Measurements from ENCODE around the gene SPN. TPM values are rescaled to one million over a fixed set of nuclear protein-coding genes. Genes with fewer than 3 reads are reported as not detected.
"Not testable (repeated sequence)": the region's sequence is repeated elsewhere in the genome, so short reads cannot be mapped to it uniquely, and the experiment has no call there.

SPN gene
- total RNA-seq, 1 experiment from 2014 or later: 1.3 TPM

DNA sequence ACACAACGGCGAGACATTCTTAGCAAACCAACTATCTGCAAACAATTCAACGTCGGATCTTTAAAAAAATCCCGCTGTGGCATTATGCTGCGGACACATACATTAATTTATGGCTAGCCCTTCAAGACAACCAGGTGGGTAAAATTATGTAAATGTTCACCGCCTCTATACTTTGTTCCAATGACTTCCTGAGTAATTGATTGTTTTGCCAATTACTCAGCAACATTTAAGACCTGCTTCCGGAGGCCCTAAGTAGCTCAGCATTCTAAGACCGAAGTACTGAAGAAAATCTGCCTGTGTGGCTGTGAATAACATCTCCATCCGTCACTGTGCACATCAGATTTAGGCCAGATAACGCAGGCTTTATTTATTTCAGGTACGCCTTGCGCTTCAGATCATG lies 39.2 kb downstream of the SPN start:
- Histone ChIP-seq H3K36me3 (ENCODE audit: control insufficient read depth, insufficient read depth, low read length) (no peaks in the 10 kb centered on the region), H3K27ac (ENCODE audit: low read length) (no peak overlapping the region), H3K4me1 (ENCODE audit: control insufficient read depth, insufficient read depth, low read length) (no peaks in the 10 kb centered on the region), H3K27me3 (ENCODE audit: control insufficient read depth, insufficient read depth, low read length) (no peaks in the 10 kb centered on the region), H3K4me3 (ENCODE audit: low read depth in 2 of 2, low read length in 2 of 2) (no peak overlapping the region), H3K9me3 (ENCODE audit: control insufficient read depth, insufficient read depth, low read depth, low read length) (no peaks in the 10 kb centered on the region)
- intact Hi-C loops (cut with micrococcal nuclease; ENCODE audit: unreplicated experiment): no loop called here
- BruUV-seq (replicated peaks): no TSS peak
- ATAC-seq: no peak
- in situ Hi-C loops (cut with HindIII; ENCODE audit: low pct_unique_long_range_greater_than_20kb, low sequenced_read_pairs): no loop called here
- DNase-seq (ENCODE audit: low read depth, low spot score): no peak
- POLR2A ChIA-PET: no interaction called here
- CTCF ChIA-PET: interaction anchor here (0.7 kb wide), 1 partner anchor 329 kb away, joined by 3 read pairs; no protein-coding TSS in a partner anchor
- TF ChIP-seq TCF7L2 (IDR thresholded peaks at IDR 0.05; ENCODE audit: low read depth, low read length): no peak
- no peak for TF ChIP-seq POLR2AphosphoS5 (IDR thresholded peaks at IDR 0.05; ENCODE audit: low read depth, low read length)
- TF ChIP-seq, protein P1, sequence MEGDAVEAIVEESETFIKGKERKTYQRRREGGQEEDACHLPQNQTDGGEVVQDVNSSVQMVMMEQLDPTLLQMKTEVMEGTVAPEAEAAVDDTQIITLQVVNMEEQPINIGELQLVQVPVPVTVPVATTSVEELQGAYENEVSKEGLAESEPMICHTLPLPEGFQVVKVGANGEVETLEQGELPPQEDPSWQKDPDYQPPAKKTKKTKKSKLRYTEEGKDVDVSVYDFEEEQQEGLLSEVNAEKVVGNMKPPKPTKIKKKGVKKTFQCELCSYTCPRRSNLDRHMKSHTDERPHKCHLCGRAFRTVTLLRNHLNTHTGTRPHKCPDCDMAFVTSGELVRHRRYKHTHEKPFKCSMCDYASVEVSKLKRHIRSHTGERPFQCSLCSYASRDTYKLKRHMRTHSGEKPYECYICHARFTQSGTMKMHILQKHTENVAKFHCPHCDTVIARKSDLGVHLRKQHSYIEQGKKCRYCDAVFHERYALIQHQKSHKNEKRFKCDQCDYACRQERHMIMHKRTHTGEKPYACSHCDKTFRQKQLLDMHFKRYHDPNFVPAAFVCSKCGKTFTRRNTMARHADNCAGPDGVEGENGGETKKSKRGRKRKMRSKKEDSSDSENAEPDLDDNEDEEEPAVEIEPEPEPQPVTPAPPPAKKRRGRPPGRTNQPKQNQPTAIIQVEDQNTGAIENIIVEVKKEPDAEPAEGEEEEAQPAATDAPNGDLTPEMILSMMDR (IDR thresholded peaks at IDR 0.05): no peak

DNA sequence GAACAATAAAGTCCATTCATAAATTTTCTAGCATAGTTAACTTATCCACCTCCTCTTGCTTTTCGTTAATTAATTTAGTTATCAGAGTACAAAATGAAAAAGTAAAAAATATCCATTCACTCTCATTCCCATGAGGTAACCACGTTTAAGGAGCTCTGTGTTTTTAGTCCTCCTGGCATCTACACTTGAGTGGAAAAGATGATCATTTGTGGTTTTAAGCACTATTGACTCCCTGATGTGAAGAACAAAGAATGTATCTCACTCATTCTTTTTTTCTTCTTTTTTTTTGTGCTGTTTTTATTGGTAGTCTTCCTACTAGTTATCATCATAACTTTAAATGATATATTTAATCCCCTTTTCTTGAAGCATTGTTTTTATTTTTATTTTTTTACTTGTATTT lies 42.0 kb downstream of the SPN start:
- intact Hi-C loops (cut with micrococcal nuclease; ENCODE audit: unreplicated experiment) (no loop called here), in situ Hi-C loops (cut with HindIII; ENCODE audit: low pct_unique_long_range_greater_than_20kb, low sequenced_read_pairs) (no loop called here)
- DNase-seq (ENCODE audit: low read depth, low spot score) (no peak), ATAC-seq (no peak)
- no peak overlapping the region for H3K27ac ChIP-seq (ENCODE audit: low read length)
- ChIA-PET CTCF (no interaction called here), POLR2A (no interaction called here)
- no peaks in the 10 kb centered on the region for H3K27me3 ChIP-seq (ENCODE audit: control insufficient read depth, insufficient read depth, low read length)
- TF ChIP-seq, protein P2, sequence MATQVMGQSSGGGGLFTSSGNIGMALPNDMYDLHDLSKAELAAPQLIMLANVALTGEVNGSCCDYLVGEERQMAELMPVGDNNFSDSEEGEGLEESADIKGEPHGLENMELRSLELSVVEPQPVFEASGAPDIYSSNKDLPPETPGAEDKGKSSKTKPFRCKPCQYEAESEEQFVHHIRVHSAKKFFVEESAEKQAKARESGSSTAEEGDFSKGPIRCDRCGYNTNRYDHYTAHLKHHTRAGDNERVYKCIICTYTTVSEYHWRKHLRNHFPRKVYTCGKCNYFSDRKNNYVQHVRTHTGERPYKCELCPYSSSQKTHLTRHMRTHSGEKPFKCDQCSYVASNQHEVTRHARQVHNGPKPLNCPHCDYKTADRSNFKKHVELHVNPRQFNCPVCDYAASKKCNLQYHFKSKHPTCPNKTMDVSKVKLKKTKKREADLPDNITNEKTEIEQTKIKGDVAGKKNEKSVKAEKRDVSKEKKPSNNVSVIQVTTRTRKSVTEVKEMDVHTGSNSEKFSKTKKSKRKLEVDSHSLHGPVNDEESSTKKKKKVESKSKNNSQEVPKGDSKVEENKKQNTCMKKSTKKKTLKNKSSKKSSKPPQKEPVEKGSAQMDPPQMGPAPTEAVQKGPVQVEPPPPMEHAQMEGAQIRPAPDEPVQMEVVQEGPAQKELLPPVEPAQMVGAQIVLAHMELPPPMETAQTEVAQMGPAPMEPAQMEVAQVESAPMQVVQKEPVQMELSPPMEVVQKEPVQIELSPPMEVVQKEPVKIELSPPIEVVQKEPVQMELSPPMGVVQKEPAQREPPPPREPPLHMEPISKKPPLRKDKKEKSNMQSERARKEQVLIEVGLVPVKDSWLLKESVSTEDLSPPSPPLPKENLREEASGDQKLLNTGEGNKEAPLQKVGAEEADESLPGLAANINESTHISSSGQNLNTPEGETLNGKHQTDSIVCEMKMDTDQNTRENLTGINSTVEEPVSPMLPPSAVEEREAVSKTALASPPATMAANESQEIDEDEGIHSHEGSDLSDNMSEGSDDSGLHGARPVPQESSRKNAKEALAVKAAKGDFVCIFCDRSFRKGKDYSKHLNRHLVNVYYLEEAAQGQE (IDR thresholded peaks at IDR 0.05; ENCODE audit: insufficient read depth in 1 of 2, low read depth in 2 of 2, low read length in 1 of 2): no peak
- no peak for TF ChIP-seq POLR2AphosphoS5 (IDR thresholded peaks at IDR 0.05; ENCODE audit: low read depth, low read length)
- TF ChIP-seq, protein P1 (IDR thresholded peaks at IDR 0.05): no peak
- H3K4me3 ChIP-seq (ENCODE audit: low read depth in 2 of 2, low read length in 2 of 2): no peak overlapping the region
- H3K36me3 ChIP-seq (ENCODE audit: control insufficient read depth, insufficient read depth, low read length): no peaks in the 10 kb centered on the region
- H3K4me1 ChIP-seq (ENCODE audit: control insufficient read depth, insufficient read depth, low read length): no peaks in the 10 kb centered on the region; the same call in 1 of the 2 replicates
- no peaks in the 10 kb centered on the region for H3K9me3 ChIP-seq (ENCODE audit: control insufficient read depth, insufficient read depth, low read depth, low read length)
- no TSS peak for BruUV-seq (replicated peaks)

DNA sequence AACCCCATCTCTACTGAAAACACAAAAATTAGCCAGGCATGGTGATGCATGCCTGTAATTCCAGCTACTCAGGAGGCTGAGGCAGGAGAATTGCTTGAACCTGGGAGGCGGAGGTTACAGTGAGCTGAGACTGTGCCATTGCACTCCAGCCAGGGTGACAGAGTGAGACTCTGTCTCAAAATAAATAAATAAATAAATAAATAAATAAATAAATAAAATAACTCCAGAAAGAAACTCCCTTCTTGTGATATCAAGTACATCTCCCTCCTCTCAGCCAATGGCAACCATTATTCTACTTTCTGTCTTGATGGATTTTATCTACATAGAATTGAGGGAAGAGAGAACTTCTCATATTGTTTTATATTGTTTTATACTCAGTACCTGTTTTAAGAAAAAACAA lies 44.1 kb downstream of the SPN start:
- H3K27me3 ChIP-seq (ENCODE audit: control insufficient read depth, insufficient read depth, low read length); intact Hi-C loops (cut with micrococcal nuclease; ENCODE audit: unreplicated experiment); H3K9me3 ChIP-seq (ENCODE audit: control insufficient read depth, insufficient read depth, low read depth, low read length); BruUV-seq (replicated peaks); DNase-seq (ENCODE audit: low read depth, low spot score); in situ Hi-C loops (cut with HindIII; ENCODE audit: low pct_unique_long_range_greater_than_20kb, low sequenced_read_pairs); H3K27ac ChIP-seq (ENCODE audit: low read length); H3K4me1 ChIP-seq (ENCODE audit: control insufficient read depth, insufficient read depth, low read length); H3K4me3 ChIP-seq (ENCODE audit: low read depth in 2 of 2, low read length in 2 of 2); ATAC-seq; POLR2A ChIA-PET; CTCF ChIA-PET; H3K36me3 ChIP-seq (ENCODE audit: control insufficient read depth, insufficient read depth, low read length): not testable (repeated sequence)
